Neutrophil (primary cell): ENCODE measurements around the gene SLC15A3.
A peak's percentile ranks its signal among the peaks of the same experiment; 100 is the strongest.
"Not testable (repeated sequence)": the region's sequence is repeated elsewhere in the genome, so short reads cannot be mapped to it uniquely, and the experiment has no call there.

ENCODE experiments used
- H3K27ac ChIP-seq: fragments of 200-600 bp; sonication (generic); 2 replicates; pipeline ENCODE4 v1.5.1; 2016; ENCODE audit warnings: mild to moderate bottlenecking, moderate library complexity
- H3K27me3 ChIP-seq: fragments of 200-600 bp; sonication (generic); 2 replicates; pipeline ENCODE4 v1.6.0; 2016; ENCODE audit warnings: mild to moderate bottlenecking
- H3K36me3 ChIP-seq: fragments of 200-600 bp; sonication (generic); 2 replicates; pipeline ENCODE4 v1.5.1; 2017
- H3K4me1 ChIP-seq, 2 experiments: fragments of 200-600 bp in 1 of 2; sonication (generic) in 1 of 2; 1 replicate in 1 of 2; 2 replicates in 1 of 2; pipeline versions ENCODE4 v1.5.1 to v1.6.1; 2013 to 2016; ENCODE audit warnings: low read depth in 1 of 2, low read length in 1 of 2, mild to moderate bottlenecking in 1 of 2, moderate library complexity in 1 of 2; ENCODE audit not compliant: control insufficient read depth in 1 of 2, insufficient read depth in 1 of 2
- H3K4me3 ChIP-seq, 2 experiments: fragments of 200-600 bp in 1 of 2; sonication (generic) in 1 of 2; 1 replicate in 1 of 2; 2 replicates in 1 of 2; pipeline ENCODE4 v1.5.1; 2013 to 2016; ENCODE audit warnings: low read depth in 1 of 2, low read length in 1 of 2, mild to moderate bottlenecking in 1 of 2, moderate library complexity in 1 of 2
- H3K9me3 ChIP-seq: fragments of 200-600 bp; sonication (generic); 2 replicates; pipeline ENCODE4 v1.5.1; 2016
- TF ChIP-seq, protein P1 (sequence below): fragments of 200-600 bp; sonication (generic); IDR thresholded peaks from 2 replicates; pipeline ENCODE4 v1.5.1; 2016; ENCODE audit warnings: antibody characterized with exemption

Gene SLC15A3

DNA sequence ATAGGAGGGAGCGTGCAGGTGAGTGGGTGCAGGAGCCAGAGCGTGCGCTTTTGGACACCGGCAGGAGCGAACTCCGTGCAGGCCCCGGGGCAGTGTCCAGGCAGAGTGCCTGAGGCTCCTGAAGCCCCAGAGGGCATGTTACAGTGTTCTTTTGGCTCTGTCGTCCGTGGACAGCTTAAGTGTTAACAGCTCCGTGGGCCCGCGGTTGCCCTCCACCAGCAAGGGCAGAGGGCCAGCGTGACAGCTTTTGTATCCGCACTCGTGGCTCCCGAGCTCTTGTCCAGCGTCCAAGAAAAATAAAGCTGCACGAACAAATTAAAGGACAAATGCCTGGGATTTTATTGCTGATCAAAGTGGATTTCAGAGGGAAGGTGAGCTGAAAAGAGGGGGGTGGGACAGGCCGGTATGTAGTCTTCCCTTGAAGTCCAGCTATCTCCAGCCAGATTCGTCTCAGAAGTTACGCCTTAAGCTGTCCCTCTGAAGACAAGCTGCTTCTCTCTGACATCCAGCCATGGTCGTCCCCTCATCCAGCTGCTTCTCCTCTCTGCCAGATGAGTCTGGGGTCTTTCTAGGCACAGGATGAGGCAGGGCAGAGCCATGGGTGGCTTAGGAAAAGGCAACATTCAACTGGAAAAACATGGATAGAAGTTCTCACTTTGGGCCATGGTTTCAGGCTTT, 39.0 kb downstream of the SLC15A3 start:
- TF ChIP-seq, protein P1, sequence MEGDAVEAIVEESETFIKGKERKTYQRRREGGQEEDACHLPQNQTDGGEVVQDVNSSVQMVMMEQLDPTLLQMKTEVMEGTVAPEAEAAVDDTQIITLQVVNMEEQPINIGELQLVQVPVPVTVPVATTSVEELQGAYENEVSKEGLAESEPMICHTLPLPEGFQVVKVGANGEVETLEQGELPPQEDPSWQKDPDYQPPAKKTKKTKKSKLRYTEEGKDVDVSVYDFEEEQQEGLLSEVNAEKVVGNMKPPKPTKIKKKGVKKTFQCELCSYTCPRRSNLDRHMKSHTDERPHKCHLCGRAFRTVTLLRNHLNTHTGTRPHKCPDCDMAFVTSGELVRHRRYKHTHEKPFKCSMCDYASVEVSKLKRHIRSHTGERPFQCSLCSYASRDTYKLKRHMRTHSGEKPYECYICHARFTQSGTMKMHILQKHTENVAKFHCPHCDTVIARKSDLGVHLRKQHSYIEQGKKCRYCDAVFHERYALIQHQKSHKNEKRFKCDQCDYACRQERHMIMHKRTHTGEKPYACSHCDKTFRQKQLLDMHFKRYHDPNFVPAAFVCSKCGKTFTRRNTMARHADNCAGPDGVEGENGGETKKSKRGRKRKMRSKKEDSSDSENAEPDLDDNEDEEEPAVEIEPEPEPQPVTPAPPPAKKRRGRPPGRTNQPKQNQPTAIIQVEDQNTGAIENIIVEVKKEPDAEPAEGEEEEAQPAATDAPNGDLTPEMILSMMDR: no peak

DNA sequence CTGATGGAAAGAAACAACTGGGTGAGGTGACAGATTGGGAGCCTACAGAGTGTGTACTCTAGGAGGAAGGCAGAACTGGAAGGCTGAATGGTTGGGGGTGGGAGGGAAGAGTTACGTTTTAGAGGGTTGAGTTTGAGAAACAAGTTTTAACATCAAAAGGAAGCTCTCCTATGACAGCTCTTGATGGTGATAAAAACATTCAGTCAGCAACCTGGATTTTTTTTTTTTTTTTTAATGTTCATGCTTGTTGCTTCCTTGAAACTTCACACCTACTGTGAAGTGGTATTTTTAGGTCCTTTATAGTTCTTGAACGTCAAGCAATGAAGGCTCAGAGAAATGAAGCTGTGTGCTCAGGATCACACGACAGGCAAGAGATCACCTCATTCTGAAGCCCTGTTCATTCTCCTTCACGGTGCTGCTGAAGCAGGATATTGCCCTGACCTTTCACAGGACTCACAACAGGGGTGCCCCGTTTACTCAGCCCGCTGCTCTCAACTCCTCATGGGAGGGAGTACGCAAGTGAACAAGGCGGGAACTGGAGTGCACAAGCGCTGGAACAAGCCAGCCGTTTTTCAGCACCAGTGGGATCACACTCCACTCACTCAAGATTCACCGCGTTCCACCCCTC, 39.6 kb downstream of the SLC15A3 start:
- H3K9me3 ChIP-seq: no peaks in the 10 kb centered on the region
- H3K4me1 ChIP-seq: peaks cover 25 to 28% of the 10 kb centered on the region in 2 experiments
- TF ChIP-seq, protein P1: no peak
- H3K27me3 ChIP-seq: peaks cover 30% of the 10 kb centered on the region
- H3K27ac ChIP-seq: no peak overlapping the region
- no peak overlapping the region for H3K4me3 ChIP-seq
- H3K36me3 ChIP-seq: no peaks in the 10 kb centered on the region

More for the DNA sequence above, 39.0 kb downstream of the SLC15A3 start:
- Histone ChIP-seq H3K9me3 (no peaks in the 10 kb centered on the region), H3K36me3 (no peaks in the 10 kb centered on the region), H3K4me3 (peak overlapping the region; percentile 85 to 93), H3K27ac (peak overlapping the region; percentile 73), H3K4me1 (peaks cover 25 to 28% of the 10 kb centered on the region in 2 experiments), H3K27me3 (peaks cover 30% of the 10 kb centered on the region)

DNA sequence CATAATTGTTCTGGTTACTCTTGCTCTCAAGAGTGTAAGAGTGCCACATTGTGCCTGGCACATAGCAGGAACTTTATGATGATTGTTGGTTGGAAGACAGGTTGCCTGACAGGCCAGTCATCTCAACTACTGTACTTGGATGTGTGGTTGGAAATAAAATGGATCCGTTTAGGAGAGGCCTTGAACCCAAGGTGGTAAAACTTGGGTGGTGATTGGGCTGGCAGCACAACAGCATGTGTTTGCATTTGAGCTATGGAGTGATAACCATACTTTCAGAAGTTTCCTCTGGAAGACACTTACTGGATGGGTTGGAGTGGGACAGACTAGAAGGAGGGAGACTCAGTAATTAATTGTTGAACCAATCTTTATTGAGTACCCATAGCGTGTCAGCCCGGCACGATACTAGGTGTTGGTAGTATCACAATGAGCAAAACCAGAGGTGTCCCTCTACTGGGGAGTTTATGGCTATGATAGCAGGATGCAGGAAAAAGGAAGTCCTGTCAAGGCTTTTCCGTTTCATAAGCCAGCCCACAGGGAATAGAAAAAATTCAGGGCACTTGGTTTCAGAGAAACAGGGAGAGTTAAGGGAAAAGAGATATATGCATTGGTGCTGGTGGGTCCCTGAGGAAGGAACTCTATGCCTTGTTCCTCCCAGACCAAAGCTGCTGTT, 41.1 kb downstream of the SLC15A3 start:
- Histone ChIP-seq H3K27me3 (peaks cover 15% of the 10 kb centered on the region), H3K27ac (no peak overlapping the region), H3K36me3 (no peaks in the 10 kb centered on the region), H3K4me3 (no peak overlapping the region), H3K9me3 (no peaks in the 10 kb centered on the region), H3K4me1 (peaks cover 34 to 37% of the 10 kb centered on the region in 2 experiments)
- TF ChIP-seq, protein P1: no peak

DNA sequence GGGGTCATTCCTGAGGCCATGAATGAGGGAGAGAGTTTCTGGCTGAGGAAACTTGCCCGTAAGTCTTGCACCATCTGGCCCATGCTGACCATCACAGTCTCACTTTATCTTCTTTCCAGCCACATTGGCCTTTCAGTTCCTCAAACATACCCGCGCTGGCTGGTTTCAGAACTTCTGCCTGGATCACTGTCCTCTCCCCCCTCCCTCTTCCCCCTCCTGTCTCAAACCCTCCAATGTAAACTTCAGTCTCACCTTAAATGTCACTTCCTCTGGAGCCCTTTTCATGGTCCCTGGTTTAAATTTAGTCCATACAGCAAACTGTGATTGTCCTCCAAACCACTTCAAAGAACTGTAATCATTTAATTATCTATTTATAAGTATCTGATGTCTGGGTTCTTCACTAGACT, 41.7 kb downstream of the SLC15A3 start:
- TF ChIP-seq, protein P1: no peak
- Histone ChIP-seq H3K9me3 (no peaks in the 10 kb centered on the region), H3K36me3 (no peaks in the 10 kb centered on the region), H3K27me3 (peaks cover 9% of the 10 kb centered on the region), H3K27ac (no peak overlapping the region), H3K4me1 (peaks cover 34 to 37% of the 10 kb centered on the region in 2 experiments), H3K4me3 (no peak overlapping the region)

DNA sequence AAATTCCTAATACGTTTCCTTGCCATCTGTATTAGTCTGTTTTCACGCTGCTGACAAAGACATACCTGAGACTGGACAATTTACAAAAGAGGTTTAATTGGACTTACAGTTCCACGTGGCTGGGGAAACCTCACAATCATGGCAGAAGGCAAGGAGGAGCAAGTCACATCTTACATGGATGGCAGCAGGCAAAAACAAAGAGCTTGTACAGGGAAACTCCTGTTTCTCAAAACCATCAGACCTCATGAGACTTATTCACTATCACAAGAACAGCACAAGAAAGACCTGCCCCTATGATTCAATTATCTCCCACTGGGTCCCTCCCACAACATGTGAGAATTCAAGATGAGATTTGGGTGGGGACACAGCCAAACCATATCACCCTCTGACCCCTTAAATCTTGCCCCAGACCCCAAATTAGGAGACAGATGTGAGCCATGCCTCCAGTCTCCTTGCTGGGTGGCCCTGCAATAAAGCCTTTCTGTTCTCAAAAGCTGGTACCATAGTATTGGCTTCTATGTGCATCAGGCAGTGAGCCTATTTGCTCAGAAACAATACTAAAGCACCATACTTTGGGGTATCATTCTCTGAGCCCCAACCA, 42.2 kb downstream of the SLC15A3 start:
- not testable (repeated sequence) for H3K27ac ChIP-seq, H3K36me3 ChIP-seq, H3K9me3 ChIP-seq, H3K4me3 ChIP-seq, H3K27me3 ChIP-seq
- H3K4me1 ChIP-seq: peaks cover 34 to 36% of the 10 kb centered on the region in 2 experiments
